Tibial nerve (tissue), 4 donors: ENCODE data around the gene RXFP3. TPM values are rescaled to one million over a fixed set of nuclear protein-coding genes. Genes with fewer than 3 reads are reported as not detected.

Source experiments
- DNase-seq, 2 donors: peaks; one replicate each; pipeline ENCODE4 v3.0.0-alpha.2; 2019; ENCODE audit warnings: low spot score in 2 of 2
- H3K27ac ChIP-seq, 4 donors: fragments of 200-600 bp; sonication (generic) in 3 of 4; one replicate each; pipeline ENCODE4 v1.5.1; 2017 to 2019; ENCODE audit warnings: mild to moderate bottlenecking in 1 of 4
- H3K27me3 ChIP-seq, 2 donors: fragments of 200-600 bp; sonication (generic) in 1 of 2; one replicate each; pipeline versions ENCODE4 v1.5.1 to v1.6.0; 2017 to 2019
- H3K36me3 ChIP-seq, 3 donors: fragments of 200-600 bp; sonication (generic); one replicate each; pipeline ENCODE4 v1.5.1; 2018 to 2019
- H3K4me1 ChIP-seq, 4 donors: fragments of 200-600 bp; sonication (generic) in 3 of 4; one replicate each; pipeline ENCODE4 v1.5.1; 2017 to 2019
- H3K4me3 ChIP-seq, 4 donors: fragments of 200-600 bp; sonication (generic) in 3 of 4; one replicate each; pipeline ENCODE4 v1.5.1; 2017 to 2019; ENCODE audit warnings: mild to moderate bottlenecking in 1 of 4, moderate library complexity in 1 of 4
- H3K9me3 ChIP-seq, 4 donors: fragments of 200-600 bp; sonication (generic) in 3 of 4; one replicate each; pipeline ENCODE4 v1.5.1; 2017 to 2019
- CTCF ChIP-seq, 5 experiments: fragments of 200-600 bp in 3 of 5; fragments of 450-650 bp in 2 of 5; sonication (generic) in 3 of 5; IDR thresholded peaks; one replicate each; pipeline ENCODE4 v1.5.1; 2016 to 2019; ENCODE audit warnings: antibody characterized with exemption in 5 of 5, mild to moderate bottlenecking in 3 of 5, moderate library complexity in 2 of 5
- EP300 ChIP-seq, 2 donors: sonication (generic); formaldehyde crosslinking; IDR thresholded peaks; one replicate each; pipeline ENCODE4 v1.6.1; 2017; ENCODE audit warnings: antibody characterized with exemption in 2 of 2, mild to moderate bottlenecking in 1 of 2
- POLR2A ChIP-seq, 2 donors: fragments of 450-650 bp; IDR thresholded peaks; one replicate each; pipeline ENCODE4 v1.6.1; 2017; ENCODE audit warnings: antibody characterized with exemption in 2 of 2, mild to moderate bottlenecking in 2 of 2, moderate library complexity in 2 of 2
- WGBS, 2 donors: methylation state at CpG; one replicate each; pipeline ENCODE4 v1.1.5; 2018; 5-methylcytosine and 5-hydroxymethylcytosine counted together
- total RNA-seq, 4 donors: library from RNA; depleted of rRNA; stranded (reverse); fragments of >200 nt; gene quantifications; one replicate each; pipeline ENCODE4 v1.1.0, GENCODE V29; 2016

RXFP3 gene
- total RNA-seq, 4 donors from 2014 or later = not detected

- no peaks in the 10 kb centered on the region for H3K36me3 ChIP-seq
- H3K27me3 ChIP-seq = no peaks in the 10 kb centered on the region
- peaks cover 0 to 8% (median 0%) of the 10 kb centered on the region in 4 donors for H3K9me3 ChIP-seq
- no peaks in the 10 kb centered on the region for H3K4me1 ChIP-seq
- H3K27ac ChIP-seq = no peak overlapping the region
- no peak overlapping the region for H3K4me3 ChIP-seq
- whole genome bisulfite sequencing, 2 donors = 57 to 66% methylated on average over 2 of the region's 2 CpGs
- DNase-seq = no peak
- TF ChIP-seq EP300 (IDR thresholded peaks at IDR 0.05) (no peak), POLR2A (IDR thresholded peaks at IDR 0.05) (no peak), CTCF (IDR thresholded peaks at IDR 0.05) (no peak)
Observed at GRCh38 chr5:33957577-33958150, 21.5 kb downstream of the RXFP3 start.

- no peak overlapping the region for H3K4me3 ChIP-seq
- H3K9me3 ChIP-seq = peaks cover 0 to 8% (median 0%) of the 10 kb centered on the region in 4 donors
- H3K4me1 ChIP-seq = no peaks in the 10 kb centered on the region
- TF ChIP-seq EP300 (IDR thresholded peaks at IDR 0.05) (no peak), POLR2A (IDR thresholded peaks at IDR 0.05) (no peak), CTCF (IDR thresholded peaks at IDR 0.05) (no peak)
- H3K27ac ChIP-seq = no peak overlapping the region
- 59 to 60% methylated on average over 2 of the region's 2 CpGs for WGBS, 2 donors
- no peaks in the 10 kb centered on the region for H3K27me3 ChIP-seq
- no peaks in the 10 kb centered on the region for H3K36me3 ChIP-seq
- DNase-seq = no peak
Observed at GRCh38 chr5:33958176-33958575, 22.0 kb downstream of the RXFP3 start.

GRCh38 chr5:33964132-33964700 lies 28.0 kb downstream of the RXFP3 start:
- H3K36me3 ChIP-seq = no peaks in the 10 kb centered on the region
- no peak for DNase-seq
- no peak overlapping the region for H3K4me3 ChIP-seq
- H3K27ac ChIP-seq = no peak overlapping the region
- TF ChIP-seq CTCF (IDR thresholded peaks at IDR 0.05) (no peak), EP300 (IDR thresholded peaks at IDR 0.05) (no peak), POLR2A (IDR thresholded peaks at IDR 0.05) (no peak)
- no peaks in the 10 kb centered on the region for H3K9me3 ChIP-seq
- H3K4me1 ChIP-seq = no peaks in the 10 kb centered on the region
- 43 to 54% methylated on average over 2 of the region's 2 CpGs for WGBS, 2 donors
- H3K27me3 ChIP-seq = no peaks in the 10 kb centered on the region

GRCh38 chr5:33966805-33967204 lies 30.6 kb downstream of the RXFP3 start:
- H3K27me3 ChIP-seq = no peaks in the 10 kb centered on the region
- DNase-seq = no peak
- TF ChIP-seq POLR2A (IDR thresholded peaks at IDR 0.05) (no peak), CTCF (IDR thresholded peaks at IDR 0.05) (no peak)
- H3K36me3 ChIP-seq = no peaks in the 10 kb centered on the region
- no peak overlapping the region for H3K4me3 ChIP-seq
- H3K4me1 ChIP-seq = no peaks in the 10 kb centered on the region
- H3K27ac ChIP-seq = no peak overlapping the region
- WGBS, 2 donors = 53 to 55% methylated on average over 2 of the region's 2 CpGs
- no peaks in the 10 kb centered on the region for H3K9me3 ChIP-seq

DNA sequence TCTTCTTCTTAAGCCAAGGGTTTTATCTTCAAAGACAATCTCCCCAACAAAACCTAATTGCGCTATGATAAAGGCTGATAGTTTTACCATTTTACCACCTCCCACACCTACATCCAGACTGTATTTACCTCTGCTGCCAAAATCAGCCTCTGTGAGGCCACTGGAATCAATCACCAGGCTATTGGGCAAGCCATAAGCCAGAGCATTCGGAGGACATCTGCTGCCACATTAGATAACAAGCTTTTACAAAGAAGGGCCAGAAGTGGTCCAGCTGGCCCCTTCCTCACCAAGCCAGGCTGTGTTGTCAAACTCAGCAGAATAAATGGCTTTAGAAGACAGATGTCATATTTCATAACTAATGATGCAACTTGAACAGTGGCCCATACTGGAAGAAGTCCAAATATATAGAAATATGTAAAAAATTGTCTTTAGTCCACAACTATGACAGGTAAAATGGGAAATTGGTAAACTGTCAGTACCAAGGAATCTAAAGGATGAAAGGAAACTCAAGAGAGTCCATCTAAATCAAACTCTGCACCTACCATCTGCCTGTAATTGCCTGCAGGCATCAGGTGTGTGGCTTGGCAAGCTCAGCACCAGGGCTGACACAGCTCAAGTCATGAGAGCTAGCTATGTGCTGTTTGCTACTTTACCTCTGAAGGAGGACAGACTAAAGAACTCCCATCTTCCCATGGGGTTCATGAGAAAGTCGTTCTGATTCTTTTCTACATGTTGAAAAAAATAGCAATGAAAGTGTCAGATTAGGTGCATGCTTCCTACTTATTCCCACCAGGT lies 32.2 kb downstream of the RXFP3 start:
- Histone ChIP-seq H3K36me3 (no peaks in the 10 kb centered on the region), H3K4me3 (no peak overlapping the region)

More for the DNA sequence above, 32.2 kb downstream of the RXFP3 start:
- no peak for TF ChIP-seq CTCF (IDR thresholded peaks at IDR 0.05)
- no peak for TF ChIP-seq EP300 (IDR thresholded peaks at IDR 0.05)
- TF ChIP-seq POLR2A (IDR thresholded peaks at IDR 0.05) = no peak
- Histone ChIP-seq H3K27me3 (no peaks in the 10 kb centered on the region), H3K9me3 (no peaks in the 10 kb centered on the region), H3K27ac (no peak overlapping the region), H3K4me1 (no peaks in the 10 kb centered on the region)
- no peak for DNase-seq
- 76 to 88% methylated on average over 3 of the region's 3 CpGs for WGBS, 2 donors
